MM.1S (cell line): ENCODE measurements around the gene KIAA1328.

ENCODE experiments used
- EZH2 ChIP-seq: fragments of 300-600 bp; sonication (generic); optimal IDR thresholded peaks from 2 replicates; pipeline ENCODE3; 2017; ENCODE audit warnings: low read depth, mild to moderate bottlenecking, antibody characterized with exemption, low read length, mixed read lengths
- TF ChIP-seq, protein P1 (sequence below): fragments of 300-600 bp; sonication (generic); IDR thresholded peaks from 2 replicates; pipeline ENCODE4 v1.5.1; 2016; ENCODE audit warnings: antibody characterized with exemption, low read length, mixed read lengths

DNA sequence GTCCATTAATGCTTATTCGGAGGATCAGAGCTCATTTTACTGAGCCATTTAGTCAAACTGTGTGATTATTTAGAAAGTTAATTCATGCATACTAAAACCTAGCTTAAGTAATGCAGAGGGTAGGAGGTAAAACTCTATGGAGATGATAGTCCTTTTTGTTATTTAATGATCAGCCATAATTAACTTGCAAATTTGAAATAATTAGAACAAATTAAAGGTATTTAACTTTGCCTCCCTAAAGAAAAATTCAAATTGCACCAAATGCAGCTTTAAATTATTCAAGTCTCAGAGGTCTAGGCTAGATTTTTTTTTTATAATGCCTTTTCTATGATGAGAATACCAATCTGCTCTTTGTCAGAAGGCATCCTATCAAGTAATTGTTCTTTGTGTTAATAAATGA, 310.9 kb downstream of the KIAA1328 start:
- TF ChIP-seq, protein P1, sequence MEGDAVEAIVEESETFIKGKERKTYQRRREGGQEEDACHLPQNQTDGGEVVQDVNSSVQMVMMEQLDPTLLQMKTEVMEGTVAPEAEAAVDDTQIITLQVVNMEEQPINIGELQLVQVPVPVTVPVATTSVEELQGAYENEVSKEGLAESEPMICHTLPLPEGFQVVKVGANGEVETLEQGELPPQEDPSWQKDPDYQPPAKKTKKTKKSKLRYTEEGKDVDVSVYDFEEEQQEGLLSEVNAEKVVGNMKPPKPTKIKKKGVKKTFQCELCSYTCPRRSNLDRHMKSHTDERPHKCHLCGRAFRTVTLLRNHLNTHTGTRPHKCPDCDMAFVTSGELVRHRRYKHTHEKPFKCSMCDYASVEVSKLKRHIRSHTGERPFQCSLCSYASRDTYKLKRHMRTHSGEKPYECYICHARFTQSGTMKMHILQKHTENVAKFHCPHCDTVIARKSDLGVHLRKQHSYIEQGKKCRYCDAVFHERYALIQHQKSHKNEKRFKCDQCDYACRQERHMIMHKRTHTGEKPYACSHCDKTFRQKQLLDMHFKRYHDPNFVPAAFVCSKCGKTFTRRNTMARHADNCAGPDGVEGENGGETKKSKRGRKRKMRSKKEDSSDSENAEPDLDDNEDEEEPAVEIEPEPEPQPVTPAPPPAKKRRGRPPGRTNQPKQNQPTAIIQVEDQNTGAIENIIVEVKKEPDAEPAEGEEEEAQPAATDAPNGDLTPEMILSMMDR, result no peak
- no peak for TF ChIP-seq EZH2
